GM23338 (cell line): Measurements from ENCODE around the gene NAPSA. TPM values are rescaled to one million over a fixed set of nuclear protein-coding genes. Genes with fewer than 3 reads are reported as not detected.

Experiments used
- ATAC-seq: fragments of 200-7000 bp; cut with Tn5 transposase; 3 replicates; pipeline ENCODE4 v1.9.1; 2020
- DNase-seq: peaks from one replicate; pipeline ENCODE4 v3.0.0-alpha.2; 2015; ENCODE audit warnings: low spot score
- H2AFZ ChIP-seq: fragments of 200-600 bp; sonication (generic); 2 replicates; pipeline ENCODE4 v1.8.0; 2016; ENCODE audit warnings: antibody characterized with exemption, mild to moderate bottlenecking, moderate library complexity
- H3F3A ChIP-seq: fragments of 200-600 bp; sonication (generic); replicated peaks from 2 replicates; pipeline ENCODE4 v1.8.0; 2017; ENCODE audit warnings: antibody characterized with exemption, mixed run types, low read depth
- H3K27ac ChIP-seq: fragments of 200-600 bp; sonication (generic); 2 replicates; pipeline ENCODE4 v1.6.1; 2016; ENCODE audit warnings: low read depth
- H3K27me3 ChIP-seq: fragments of 200-600 bp; sonication (generic); 2 replicates; pipeline ENCODE4 v1.8.0; 2016; ENCODE audit warnings: mild to moderate bottlenecking, mixed run types, moderate library complexity; ENCODE audit not compliant: insufficient read depth
- H3K36me3 ChIP-seq: fragments of 200-600 bp; sonication (generic); 2 replicates; pipeline ENCODE4 v1.8.0; 2016; ENCODE audit warnings: mild to moderate bottlenecking; ENCODE audit not compliant: insufficient read depth
- H3K4me1 ChIP-seq: fragments of 200-600 bp; sonication (generic); 2 replicates; pipeline ENCODE4 v1.8.0; 2016; ENCODE audit warnings: mild to moderate bottlenecking, moderate library complexity; ENCODE audit not compliant: insufficient read depth
- H3K4me2 ChIP-seq: fragments of 200-600 bp; sonication (generic); 2 replicates; pipeline ENCODE4 v1.7.1; 2017; ENCODE audit warnings: mixed run types
- H3K4me3 ChIP-seq: fragments of 200-600 bp; sonication (generic); 2 replicates; pipeline ENCODE4 v1.6.1; 2016; ENCODE audit warnings: mixed run types
- H3K79me2 ChIP-seq: fragments of 200-600 bp; sonication (generic); replicated peaks from 2 replicates; pipeline ENCODE4 v1.8.0; 2017; ENCODE audit warnings: mild to moderate bottlenecking; ENCODE audit not compliant: insufficient read depth
- H3K9me2 ChIP-seq: fragments of 200-600 bp; sonication (generic); 2 replicates; pipeline ENCODE4 v1.8.0; 2017; ENCODE audit not compliant: insufficient read depth
- H4K20me1 ChIP-seq: fragments of 200-600 bp; sonication (generic); replicated peaks from 2 replicates; pipeline ENCODE4 v1.8.0; 2017; ENCODE audit warnings: mild to moderate bottlenecking; ENCODE audit not compliant: insufficient read depth
- H3K27ac Mint-ChIP-seq: 2 replicates; pipeline ENCODE4 v1.8.0; 2020; ENCODE audit warnings: inconsistent platforms, mild to moderate bottlenecking, moderate library complexity, mixed read lengths
- H3K27me3 Mint-ChIP-seq: 3 replicates; pipeline ENCODE4 v1.8.0; 2022; ENCODE audit warnings: low read depth, mild to moderate bottlenecking, moderate library complexity, mixed read lengths, inconsistent platforms; ENCODE audit not compliant: insufficient read depth, poor library complexity
- H3K36me3 Mint-ChIP-seq: 3 replicates; pipeline ENCODE4 v1.8.0; 2021; ENCODE audit warnings: low read depth, mild to moderate bottlenecking, inconsistent platforms, moderate library complexity, mixed read lengths
- H3K4me1 Mint-ChIP-seq: 3 replicates; pipeline ENCODE4 v1.8.0; 2020; ENCODE audit warnings: mild to moderate bottlenecking, inconsistent platforms, mixed read lengths
- H3K4me3 Mint-ChIP-seq: 3 replicates; pipeline ENCODE4 v1.8.0; 2021; ENCODE audit warnings: moderate library complexity, mild to moderate bottlenecking, inconsistent platforms, mixed read lengths
- H3K9me3 Mint-ChIP-seq: 3 replicates; pipeline ENCODE4 v1.8.0; 2020; ENCODE audit warnings: moderate library complexity, mild to moderate bottlenecking, inconsistent platforms, mixed read lengths
- CREB1 ChIP-seq: fragments of 250-450 bp; sonication (Bioruptor Pico); IDR thresholded peaks from 2 replicates; pipeline ENCODE4 v1.5.0; 2020; ENCODE audit warnings: low read depth, mild to moderate bottlenecking, moderate library complexity
- EZH2 ChIP-seq: fragments of 200-600 bp; sonication (generic); IDR thresholded peaks from one replicate; pipeline ENCODE4 v1.8.0; 2017; ENCODE audit warnings: antibody characterized with exemption, mild to moderate bottlenecking, low read depth; ENCODE audit not compliant: unreplicated experiment
- EZH2phosphoT487 ChIP-seq: fragments of 200-600 bp; sonication (generic); IDR thresholded peaks from one replicate; pipeline ENCODE4 v1.8.1; 2018; ENCODE audit warnings: antibody characterized with exemption; ENCODE audit not compliant: unreplicated experiment
- JUNB ChIP-seq: IDR thresholded peaks from one replicate; pipeline ENCODE4 v1.6.1; 2016; ENCODE audit warnings: antibody characterized with exemption; ENCODE audit not compliant: unreplicated experiment
- NANOG ChIP-seq: IDR thresholded peaks from 2 replicates; pipeline ENCODE4 v1.6.1; 2016; ENCODE audit warnings: antibody characterized with exemption, borderline replicate concordance
- POLR2AphosphoS5 ChIP-seq: IDR thresholded peaks from 2 replicates; pipeline ENCODE4 v1.6.1; 2016; ENCODE audit warnings: antibody characterized with exemption, low read depth
- STAT1 ChIP-seq: IDR thresholded peaks from one replicate; pipeline ENCODE4 v1.6.1; 2016; ENCODE audit warnings: antibody characterized with exemption; ENCODE audit not compliant: unreplicated experiment
- ZNF114 ChIP-seq: fragments of 250-450 bp; sonication (Bioruptor Pico); IDR thresholded peaks from 2 replicates; pipeline ENCODE4 v1.5.0; 2020; ENCODE audit warnings: mild to moderate bottlenecking, moderate library complexity
- ZNF331 ChIP-seq: fragments of 250-450 bp; sonication (Bioruptor Pico); IDR thresholded peaks from 2 replicates; pipeline ENCODE4 v1.5.0; 2020; ENCODE audit warnings: low read depth, mild to moderate bottlenecking, moderate library complexity
- polyA plus RNA-seq: library from polyadenylated mRNA; unstranded; fragments of >200 nt; fragmentation: Nextera tagmentation; extraction: Ambion mirVana; gene quantifications from 2 replicates; pipeline ENCODE4 v1.2.1, GENCODE V29; 2016
- total RNA-seq: library from RNA; depleted of rRNA; stranded (reverse); fragments of >200 nt; shearing (Covaris generic); gene quantifications from 2 replicates; pipeline ENCODE4 v1.2.3, GENCODE V29; 2014
- TF ChIP-seq, protein P1 (sequence below), 2 experiments: fragments of 200-600 bp in 1 of 2; sonication (generic) in 1 of 2; conservative IDR thresholded peaks; 2 replicates each; pipeline versions ENCODE4 v1.5.1 to v1.6.1; 2016 to 2017; ENCODE audit warnings: antibody characterized with exemption in 2 of 2, low read depth in 2 of 2, mild to moderate bottlenecking in 2 of 2, moderate library complexity in 1 of 2
- TF ChIP-seq, protein P2 (sequence below): fragments of 250-450 bp; sonication (Bioruptor Pico); IDR thresholded peaks from 2 replicates; pipeline ENCODE4 v1.5.0; 2020; ENCODE audit warnings: mild to moderate bottlenecking, moderate library complexity
- TF ChIP-seq, protein P3 (sequence below): IDR thresholded peaks from 2 replicates; pipeline ENCODE4 v1.6.1; 2016; ENCODE audit warnings: antibody characterized with exemption

The NAPSA gene
- total and polyA plus RNA-seq, 2 experiments from 2014 or later, result 0.14 to 0.99 TPM

DNA sequence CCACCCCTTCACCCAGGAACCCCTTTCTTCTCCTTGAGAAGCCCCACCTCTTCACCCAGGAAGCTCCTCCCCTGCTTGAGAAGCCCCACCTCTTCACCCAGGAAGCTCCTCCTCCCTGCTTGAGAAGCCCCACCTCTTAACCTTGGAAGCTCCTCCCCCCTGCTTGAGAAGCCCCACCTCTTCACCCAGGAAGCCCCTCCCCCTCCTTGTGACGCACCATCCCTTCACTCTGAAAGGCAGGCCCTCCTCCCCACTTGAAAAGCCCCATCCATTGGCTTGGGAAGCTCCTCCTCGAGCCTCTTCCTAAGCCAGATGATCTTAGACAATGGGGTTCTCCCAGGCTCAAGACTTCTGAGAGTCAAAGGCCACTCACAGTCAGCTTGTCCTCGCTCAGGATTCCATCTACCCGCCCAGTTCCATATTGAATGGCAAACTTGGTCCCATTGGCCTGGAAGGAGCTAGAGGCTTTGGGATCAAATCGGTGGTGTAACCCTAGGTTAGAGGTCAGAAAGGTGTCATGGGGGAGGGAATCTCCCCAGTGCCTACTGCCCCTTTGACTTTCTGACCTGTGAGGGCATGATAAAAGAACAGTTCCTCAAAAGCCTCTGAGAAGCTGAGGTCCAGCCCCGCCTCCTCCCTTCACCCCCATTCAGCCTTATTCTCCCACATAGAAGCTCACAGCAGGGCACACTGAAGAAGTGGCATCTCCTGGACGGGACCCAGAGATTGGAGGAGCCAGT, 4.0 kb downstream of the NAPSA start (continued):
- no peak for TF ChIP-seq NANOG
- TF ChIP-seq JUNB, result no peak
- TF ChIP-seq, protein P1, sequence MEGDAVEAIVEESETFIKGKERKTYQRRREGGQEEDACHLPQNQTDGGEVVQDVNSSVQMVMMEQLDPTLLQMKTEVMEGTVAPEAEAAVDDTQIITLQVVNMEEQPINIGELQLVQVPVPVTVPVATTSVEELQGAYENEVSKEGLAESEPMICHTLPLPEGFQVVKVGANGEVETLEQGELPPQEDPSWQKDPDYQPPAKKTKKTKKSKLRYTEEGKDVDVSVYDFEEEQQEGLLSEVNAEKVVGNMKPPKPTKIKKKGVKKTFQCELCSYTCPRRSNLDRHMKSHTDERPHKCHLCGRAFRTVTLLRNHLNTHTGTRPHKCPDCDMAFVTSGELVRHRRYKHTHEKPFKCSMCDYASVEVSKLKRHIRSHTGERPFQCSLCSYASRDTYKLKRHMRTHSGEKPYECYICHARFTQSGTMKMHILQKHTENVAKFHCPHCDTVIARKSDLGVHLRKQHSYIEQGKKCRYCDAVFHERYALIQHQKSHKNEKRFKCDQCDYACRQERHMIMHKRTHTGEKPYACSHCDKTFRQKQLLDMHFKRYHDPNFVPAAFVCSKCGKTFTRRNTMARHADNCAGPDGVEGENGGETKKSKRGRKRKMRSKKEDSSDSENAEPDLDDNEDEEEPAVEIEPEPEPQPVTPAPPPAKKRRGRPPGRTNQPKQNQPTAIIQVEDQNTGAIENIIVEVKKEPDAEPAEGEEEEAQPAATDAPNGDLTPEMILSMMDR (conservative IDR thresholded peaks at IDR 0.05; ENCODE audit: low read depth in 2 of 2), result no peak

DNA sequence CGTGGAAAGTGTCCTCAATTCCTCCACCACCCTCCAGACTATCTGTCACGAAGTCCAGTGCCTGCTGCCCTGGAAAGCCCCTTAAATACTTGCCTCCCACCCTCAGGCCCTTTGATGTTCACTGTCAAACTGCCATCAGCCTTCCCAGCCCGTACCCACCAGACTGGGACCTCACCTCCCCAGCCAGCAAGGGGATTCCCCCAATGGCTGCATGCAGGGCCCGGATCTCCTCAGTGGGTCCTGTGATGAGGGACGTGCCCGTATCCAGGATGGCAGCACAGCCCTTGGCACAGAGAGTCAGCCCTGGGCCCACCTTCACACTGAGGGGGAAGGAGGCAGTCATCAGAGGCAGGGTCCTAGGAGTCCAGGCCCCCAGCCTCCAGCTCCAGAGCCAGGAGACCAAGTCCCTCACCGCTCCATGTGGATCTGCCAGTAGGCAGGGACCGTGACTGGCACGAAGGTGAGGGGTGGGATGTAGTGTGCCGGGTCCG, 6.1 kb downstream of the NAPSA start:
- 0 out of 2 replicates have a peak, but pooled peaks cover 3% of the 10 kb centered on the region for H3K9me2 ChIP-seq
- Mint-ChIP-seq H3K36me3 (peaks cover 43% of the 10 kb centered on the region), H3K27ac (no peak overlapping the region), H3K4me3 (no peak overlapping the region), H3K9me3 (peaks cover 92% of the 10 kb centered on the region), H3K27me3 (peaks cover 7% of the 10 kb centered on the region), H3K4me1 (no peaks in the 10 kb centered on the region)
- DNase-seq (no peak), ATAC-seq (no peak)
- H3K27me3 ChIP-seq, result no peaks in the 10 kb centered on the region
- no peak overlapping the region for H3K4me2 ChIP-seq
- H3F3A ChIP-seq, result no peaks in the 10 kb centered on the region
- no peaks in the 10 kb centered on the region; the same call in 1 of the 2 replicates for H3K4me1 ChIP-seq
- no peak overlapping the region for H2AFZ ChIP-seq
- no peaks in the 10 kb centered on the region for H3K36me3 ChIP-seq
- H3K4me3 ChIP-seq, result no peak overlapping the region
- H3K27ac ChIP-seq, result no peak overlapping the region
- no peaks in the 10 kb centered on the region for H4K20me1 ChIP-seq
- H3K79me2 ChIP-seq, result no peaks in the 10 kb centered on the region
- TF ChIP-seq POLR2AphosphoS5, result no peak
- TF ChIP-seq, protein P2, sequence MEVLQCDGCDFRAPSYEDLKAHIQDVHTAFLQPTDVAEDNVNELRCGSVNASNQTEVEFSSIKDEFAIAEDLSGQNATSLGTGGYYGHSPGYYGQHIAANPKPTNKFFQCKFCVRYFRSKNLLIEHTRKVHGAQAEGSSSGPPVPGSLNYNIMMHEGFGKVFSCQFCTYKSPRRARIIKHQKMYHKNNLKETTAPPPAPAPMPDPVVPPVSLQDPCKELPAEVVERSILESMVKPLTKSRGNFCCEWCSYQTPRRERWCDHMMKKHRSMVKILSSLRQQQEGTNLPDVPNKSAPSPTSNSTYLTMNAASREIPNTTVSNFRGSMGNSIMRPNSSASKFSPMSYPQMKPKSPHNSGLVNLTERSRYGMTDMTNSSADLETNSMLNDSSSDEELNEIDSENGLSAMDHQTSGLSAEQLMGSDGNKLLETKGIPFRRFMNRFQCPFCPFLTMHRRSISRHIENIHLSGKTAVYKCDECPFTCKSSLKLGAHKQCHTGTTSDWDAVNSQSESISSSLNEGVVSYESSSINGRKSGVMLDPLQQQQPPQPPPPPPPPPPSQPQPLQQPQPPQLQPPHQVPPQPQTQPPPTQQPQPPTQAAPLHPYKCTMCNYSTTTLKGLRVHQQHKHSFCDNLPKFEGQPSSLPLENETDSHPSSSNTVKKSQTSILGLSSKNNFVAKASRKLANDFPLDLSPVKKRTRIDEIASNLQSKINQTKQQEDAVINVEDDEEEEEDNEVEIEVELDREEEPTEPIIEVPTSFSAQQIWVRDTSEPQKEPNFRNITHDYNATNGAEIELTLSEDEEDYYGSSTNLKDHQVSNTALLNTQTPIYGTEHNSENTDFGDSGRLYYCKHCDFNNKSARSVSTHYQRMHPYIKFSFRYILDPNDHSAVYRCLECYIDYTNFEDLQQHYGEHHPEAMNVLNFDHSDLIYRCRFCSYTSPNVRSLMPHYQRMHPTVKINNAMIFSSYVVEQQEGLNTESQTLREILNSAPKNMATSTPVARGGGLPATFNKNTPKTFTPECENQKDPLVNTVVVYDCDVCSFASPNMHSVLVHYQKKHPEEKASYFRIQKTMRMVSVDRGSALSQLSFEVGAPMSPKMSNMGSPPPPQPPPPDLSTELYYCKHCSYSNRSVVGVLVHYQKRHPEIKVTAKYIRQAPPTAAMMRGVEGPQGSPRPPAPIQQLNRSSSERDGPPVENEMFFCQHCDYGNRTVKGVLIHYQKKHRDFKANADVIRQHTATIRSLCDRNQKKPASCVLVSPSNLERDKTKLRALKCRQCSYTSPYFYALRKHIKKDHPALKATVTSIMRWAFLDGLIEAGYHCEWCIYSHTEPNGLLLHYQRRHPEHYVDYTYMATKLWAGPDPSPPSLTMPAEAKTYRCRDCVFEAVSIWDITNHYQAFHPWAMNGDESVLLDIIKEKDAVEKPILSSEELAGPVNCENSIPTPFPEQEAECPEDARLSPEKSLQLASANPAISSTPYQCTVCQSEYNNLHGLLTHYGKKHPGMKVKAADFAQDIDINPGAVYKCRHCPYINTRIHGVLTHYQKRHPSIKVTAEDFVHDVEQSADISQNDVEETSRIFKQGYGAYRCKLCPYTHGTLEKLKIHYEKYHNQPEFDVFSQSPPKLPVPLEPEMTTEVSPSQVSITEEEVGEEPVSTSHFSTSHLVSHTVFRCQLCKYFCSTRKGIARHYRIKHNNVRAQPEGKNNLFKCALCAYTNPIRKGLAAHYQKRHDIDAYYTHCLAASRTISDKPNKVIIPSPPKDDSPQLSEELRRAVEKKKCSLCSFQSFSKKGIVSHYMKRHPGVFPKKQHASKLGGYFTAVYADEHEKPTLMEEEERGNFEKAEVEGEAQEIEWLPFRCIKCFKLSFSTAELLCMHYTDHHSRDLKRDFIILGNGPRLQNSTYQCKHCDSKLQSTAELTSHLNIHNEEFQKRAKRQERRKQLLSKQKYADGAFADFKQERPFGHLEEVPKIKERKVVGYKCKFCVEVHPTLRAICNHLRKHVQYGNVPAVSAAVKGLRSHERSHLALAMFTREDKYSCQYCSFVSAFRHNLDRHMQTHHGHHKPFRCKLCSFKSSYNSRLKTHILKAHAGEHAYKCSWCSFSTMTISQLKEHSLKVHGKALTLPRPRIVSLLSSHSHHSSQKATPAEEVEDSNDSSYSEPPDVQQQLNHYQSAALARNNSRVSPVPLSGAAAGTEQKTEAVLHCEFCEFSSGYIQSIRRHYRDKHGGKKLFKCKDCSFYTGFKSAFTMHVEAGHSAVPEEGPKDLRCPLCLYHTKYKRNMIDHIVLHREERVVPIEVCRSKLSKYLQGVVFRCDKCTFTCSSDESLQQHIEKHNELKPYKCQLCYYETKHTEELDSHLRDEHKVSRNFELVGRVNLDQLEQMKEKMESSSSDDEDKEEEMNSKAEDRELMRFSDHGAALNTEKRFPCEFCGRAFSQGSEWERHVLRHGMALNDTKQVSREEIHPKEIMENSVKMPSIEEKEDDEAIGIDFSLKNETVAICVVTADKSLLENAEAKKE (CRISPR knock-in tag), result no peak
- TF ChIP-seq, protein P3, sequence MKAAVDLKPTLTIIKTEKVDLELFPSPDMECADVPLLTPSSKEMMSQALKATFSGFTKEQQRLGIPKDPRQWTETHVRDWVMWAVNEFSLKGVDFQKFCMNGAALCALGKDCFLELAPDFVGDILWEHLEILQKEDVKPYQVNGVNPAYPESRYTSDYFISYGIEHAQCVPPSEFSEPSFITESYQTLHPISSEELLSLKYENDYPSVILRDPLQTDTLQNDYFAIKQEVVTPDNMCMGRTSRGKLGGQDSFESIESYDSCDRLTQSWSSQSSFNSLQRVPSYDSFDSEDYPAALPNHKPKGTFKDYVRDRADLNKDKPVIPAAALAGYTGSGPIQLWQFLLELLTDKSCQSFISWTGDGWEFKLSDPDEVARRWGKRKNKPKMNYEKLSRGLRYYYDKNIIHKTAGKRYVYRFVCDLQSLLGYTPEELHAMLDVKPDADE, result no peak
- no peak for TF ChIP-seq ZNF114 (CRISPR knock-in tag)
- no peak for TF ChIP-seq ZNF331 (CRISPR knock-in tag)
- no peak for TF ChIP-seq EZH2
- no peak for TF ChIP-seq NANOG
- TF ChIP-seq EZH2phosphoT487, result no peak
- TF ChIP-seq STAT1, result no peak
- TF ChIP-seq, protein P1 (conservative IDR thresholded peaks at IDR 0.05; ENCODE audit: low read depth in 2 of 2), result no peak
- no peak for TF ChIP-seq JUNB
- TF ChIP-seq CREB1, result no peak
